Stimulated activated CD4-positive, alpha-beta T cell treated with anti-CD3 and anti-CD28 coated beads, Interleukin-4, amount 100 ng/mL, for 1 hour (primary cell): ENCODE data around the gene OSBPL9.
A peak's percentile ranks its signal among the peaks of the same experiment; 100 is the strongest.

Experiments used
- DNase-seq: peaks from one replicate; pipeline ENCODE4 v3.0.0-alpha.2; 2020

The OSBPL9 gene

DNA sequence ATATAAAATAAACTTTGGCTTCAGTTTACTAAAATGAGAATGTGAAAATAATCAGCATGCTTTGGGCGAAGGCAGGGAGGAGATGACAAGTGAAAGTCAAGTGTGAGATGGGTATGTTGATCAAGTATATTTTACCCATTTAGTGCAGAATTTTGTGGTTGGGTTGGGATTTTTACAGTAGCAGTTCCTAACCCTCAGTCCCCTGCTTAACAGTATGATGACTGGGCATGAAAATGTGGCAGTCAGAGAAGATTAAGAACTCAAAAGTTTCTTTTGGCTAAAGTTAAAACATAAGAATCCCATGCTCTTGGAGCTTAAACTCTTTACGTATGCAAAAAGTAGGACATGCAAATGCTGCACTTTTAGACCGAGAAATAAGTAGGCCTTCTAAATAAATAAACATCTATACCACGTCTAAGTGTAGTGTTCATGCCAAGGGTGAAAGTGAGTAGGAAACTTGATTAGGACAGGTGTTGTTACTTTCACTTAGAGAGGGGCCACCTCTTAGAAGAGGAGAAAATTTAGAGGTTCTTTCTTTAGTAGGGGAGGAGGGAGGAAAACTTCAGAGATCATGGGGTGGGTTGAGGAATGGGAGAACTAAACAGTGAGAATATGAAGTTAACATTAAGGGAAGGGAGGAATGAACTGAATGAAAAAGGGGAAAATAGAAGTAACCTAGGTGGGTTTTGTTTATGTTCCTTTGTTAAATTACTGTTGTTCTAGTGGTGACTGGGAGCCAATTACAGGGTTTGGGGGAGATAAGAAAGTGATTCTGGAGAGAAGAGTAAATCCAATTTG lies 127.8 kb downstream of the OSBPL9 start:
- no peak for DNase-seq

DNA sequence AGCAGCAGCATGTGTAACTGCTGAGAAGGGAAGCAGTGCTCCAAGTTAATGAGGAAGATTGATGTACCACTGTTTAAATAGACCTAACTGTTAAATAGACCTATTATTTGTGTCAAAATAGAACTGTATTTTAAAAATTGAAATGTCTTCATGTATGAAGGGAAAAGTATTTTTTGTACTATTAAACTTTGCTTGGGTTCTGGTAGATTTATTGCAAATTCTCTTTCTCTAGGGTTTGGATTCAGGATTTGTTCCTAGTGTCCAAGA lies 128.3 kb downstream of the OSBPL9 start:
- DNase-seq, result no peak

DNA sequence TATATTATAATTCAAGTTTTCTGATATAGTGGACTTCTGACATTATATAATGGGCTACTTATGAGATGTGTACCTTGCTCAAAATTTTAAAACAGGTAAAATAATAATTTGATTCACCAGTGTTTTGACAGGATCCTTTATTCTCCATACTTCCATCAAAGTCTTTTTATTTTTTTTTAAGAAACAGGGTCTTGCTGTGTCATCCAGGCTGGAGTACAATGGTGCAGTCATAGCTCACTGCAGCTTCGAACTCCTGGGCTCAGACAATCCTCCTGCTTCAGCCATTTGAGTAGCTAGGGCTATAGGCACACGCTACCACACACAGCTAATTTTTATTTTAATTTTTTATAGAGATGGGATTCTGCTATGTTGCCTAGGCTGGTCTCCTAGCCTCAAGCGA lies 132.3 kb downstream of the OSBPL9 start:
- DNase-seq, result no peak

DNA sequence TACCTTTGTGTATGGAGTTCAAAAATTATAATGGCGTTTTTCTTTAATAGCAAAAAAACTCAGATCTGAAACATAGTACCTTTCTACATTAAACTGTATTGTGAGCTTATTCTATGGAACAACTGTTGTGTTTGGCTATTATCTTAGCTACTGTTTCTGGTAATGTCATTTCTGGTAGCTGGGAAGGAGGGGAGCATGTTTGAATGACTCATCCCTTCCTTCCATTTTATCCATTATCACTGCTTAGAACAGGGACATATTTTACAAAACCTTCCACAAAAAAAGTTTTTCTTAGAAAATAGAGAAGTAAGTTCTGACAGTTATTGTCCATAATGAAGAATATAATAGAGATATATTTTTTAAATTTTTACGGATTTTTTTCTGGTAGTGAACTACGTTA lies 133.3 kb downstream of the OSBPL9 start:
- no peak for DNase-seq

DNA sequence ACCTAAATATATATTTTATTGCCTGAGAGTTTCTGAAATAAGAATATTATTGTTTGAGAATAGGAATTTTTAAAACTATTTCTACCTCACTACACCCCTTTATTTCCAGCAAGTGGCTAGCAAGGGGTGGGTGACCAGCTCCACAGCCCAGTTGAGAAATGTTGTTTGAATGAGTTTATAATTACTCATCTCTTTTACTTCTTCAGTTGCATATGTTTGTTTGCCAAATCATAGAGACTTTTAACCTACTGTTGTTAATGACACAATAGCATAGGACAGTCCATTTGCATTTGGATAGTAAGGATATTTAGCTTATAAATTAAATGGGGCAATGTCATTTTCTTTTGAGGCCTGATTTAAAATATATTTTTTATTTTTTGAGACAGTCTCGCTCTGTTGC lies 133.8 kb downstream of the OSBPL9 start:
- DNase-seq, result no peak

DNA sequence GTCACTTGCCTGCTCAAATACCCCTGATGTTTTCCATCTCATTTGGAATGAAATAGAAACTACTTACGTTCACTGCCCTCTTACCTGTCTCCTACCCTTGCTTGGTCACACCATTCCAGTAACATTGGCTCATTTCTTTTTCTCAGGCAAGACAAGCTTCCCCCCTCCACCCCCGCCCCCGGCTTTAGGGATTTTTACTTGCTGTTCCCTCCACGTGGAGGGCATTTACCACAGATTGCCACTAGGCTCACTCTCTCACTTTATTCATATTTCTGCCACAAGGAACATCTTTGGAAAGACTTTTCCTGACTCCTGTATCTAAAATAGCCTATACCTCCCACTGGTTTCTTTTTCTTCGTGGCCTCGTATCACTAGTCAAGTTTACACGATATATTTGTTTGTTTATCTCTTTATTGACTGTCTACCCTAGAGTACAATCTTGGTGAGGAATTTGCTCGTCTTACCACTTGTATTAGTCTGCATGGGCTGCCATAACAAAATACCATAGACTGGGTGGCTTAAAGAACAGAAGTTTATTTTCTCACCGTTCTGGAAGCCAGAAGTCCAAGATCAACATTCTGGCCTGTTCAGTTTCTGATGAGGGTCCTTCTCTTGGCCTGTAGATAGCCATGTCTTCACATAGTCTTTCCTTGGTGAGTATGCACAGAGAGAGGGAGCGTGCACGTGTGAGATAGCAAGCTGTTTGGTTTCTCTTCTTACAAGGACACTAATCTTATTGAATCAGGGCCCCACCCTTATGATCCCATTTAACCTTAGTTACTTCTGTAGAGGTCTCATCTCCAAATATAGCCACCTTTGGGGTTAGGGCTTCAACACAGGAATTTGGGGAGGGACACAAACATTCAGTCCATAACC lies 135.4 kb downstream of the OSBPL9 start:
- no peak for DNase-seq

DNA sequence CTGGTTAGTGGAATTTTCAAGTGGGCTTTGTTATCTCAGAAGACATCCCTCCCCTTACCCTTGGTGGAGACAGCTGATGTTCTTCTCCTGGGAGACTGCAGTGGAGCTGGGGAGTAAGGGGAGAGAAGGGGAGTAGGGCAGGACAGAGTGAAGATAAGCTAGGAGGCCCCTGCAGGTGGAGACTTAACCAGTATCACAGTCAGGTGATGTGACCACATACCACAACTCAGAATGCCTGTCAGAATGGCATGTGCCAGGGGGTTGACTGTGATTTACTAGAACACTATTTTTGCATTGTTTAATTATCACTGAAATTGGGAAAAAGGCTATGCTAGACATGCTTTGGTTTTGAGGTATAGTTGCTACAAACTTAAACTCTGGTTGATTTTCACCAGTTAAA lies 137.1 kb downstream of the OSBPL9 start:
- DNase-seq, result no peak

DNA sequence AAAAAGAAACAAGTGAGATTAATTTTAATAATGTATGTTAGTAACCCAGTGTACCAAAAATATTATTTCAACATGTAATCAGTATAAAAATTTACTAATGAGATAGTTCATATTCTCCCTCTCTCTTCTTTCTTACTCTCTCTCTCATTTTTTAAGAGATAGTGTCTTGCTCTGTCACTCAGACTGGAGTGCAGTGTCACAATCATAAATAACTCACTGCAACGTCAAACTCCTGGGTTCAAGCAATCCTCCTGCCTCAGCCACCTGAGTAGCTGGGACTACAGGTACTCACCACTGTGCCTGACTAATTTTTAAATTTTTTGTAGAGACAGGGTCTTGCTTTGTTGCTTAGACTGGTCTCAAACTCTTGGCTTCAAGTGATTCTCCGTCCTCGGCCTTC lies 137.8 kb downstream of the OSBPL9 start:
- DNase-seq, result no peak

DNA sequence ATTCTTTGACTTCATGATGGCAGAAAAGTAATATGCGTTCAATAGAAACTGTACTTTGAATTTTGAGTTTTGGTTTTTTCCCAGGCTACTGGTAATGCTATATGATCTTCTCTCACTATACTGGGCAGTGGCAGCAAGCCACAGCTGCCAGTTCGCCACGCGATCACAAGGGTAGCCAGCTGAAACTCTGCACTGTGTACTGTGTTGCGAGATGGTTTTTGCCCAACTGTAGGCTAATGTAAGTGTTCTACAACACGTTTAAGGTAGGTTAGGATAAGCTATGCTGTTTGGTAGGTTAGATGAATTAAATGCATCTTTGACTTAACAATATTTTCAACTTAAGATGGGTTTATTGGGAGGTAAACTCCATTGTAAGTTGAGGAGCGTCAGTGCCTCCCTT lies 138.5 kb downstream of the OSBPL9 start:
- no peak for DNase-seq

DNA sequence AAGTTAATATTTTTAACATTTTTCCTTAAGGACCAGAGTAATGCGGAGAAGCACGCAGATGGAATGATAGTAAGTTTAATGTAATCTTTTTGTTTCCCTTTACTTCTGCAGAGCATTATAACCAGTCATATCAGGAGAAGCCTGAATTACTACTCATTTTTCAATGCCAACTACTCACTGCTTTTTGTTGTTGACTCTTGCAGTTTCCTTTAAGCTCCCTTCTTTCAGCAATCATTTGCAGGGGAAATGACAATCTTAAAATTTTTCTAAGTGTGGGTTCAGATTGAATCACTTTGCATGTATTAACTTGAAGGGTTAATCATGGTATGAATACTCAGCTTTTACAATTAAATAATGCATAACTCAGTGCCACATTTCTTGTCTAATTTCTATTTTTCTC lies 139.4 kb downstream of the OSBPL9 start:
- no peak for DNase-seq

DNA sequence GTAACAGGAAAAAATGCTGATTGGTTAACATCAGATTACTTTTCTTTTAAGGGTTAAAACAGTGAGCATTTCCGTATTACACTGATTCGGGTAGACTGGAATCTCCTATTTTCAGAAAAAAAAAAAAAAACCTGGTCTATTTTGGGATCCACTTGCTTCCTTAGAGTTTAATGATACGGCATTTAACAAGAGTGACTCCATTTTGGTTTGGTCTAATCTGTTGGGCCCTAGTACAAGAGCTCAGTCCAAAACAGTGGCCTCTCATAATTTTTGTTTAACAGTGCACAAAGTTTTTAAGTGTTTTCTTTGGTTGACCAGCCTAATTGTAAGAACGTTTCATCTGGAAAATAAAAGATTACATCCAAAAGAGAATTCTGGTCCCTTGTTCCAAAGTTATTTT lies 141.4 kb downstream of the OSBPL9 start:
- no peak for DNase-seq

DNA sequence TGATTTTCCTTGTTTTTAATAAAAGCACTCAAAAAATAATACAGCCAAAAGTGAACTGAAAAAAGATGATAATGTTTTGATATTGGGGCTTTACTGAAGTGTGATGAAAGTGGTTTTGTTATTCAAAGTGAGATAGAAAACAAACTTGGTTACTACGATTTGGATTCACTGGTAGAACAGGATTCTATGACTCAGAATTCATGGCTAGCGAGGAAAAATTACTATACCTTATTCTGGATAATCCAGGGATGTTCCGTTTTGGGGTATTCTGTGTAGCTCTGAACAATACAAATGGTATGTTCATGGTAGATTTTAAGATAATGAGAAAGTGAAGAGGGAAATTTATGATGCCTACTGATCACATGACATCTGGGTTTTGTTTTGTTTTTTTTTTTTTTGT lies 144.0 kb downstream of the OSBPL9 start:
- DNase-seq, result no peak

DNA sequence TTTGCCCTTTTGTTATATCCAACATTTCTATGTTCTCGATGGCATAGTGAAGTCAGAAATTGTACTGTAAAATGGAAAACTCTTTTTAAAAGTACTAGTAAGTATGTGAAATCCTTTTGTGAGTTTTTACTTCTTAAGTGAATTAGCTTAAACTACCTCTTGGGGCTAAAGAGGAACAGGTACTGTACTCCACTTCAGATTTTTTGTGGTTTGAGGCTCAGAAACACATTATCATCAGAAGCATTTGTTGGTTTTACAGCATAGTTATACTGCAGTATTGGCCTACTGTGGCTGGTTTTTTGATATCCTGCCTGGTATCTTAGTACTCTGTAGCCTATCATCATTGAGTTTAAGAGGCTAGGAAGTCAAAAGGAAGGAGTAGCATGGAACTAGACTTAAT lies 144.5 kb downstream of the OSBPL9 start:
- DNase-seq, result no peak

DNA sequence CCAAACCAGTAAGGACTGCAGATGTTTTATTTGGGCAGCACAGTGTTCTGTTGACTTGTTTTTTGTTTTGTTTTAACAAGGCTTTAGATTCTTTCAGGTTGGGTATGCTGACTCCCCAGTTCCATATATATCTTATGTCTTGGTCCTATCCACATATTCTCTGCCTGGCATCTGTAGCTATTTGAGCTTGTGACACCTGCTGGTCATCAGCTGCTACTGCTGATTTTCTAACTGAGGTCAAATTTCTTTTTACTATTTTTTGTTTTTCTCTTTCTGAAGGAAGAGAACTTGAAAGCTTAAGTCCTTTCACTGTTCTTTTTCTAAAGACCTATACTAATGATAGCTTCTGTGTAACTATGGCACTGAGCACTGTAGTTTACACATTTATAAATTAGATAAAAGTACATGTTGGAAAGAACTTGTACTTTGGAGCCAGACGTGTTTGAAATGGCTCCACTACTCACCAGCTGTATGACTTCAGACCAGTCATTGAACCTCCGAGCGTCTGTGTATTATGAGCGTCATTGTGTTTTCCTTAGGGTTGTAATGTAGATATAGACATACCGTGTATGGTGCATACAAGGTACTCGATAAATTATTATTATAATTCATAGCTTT lies 152.2 kb downstream of the OSBPL9 start:
- peak; percentile 5 for DNase-seq

DNA sequence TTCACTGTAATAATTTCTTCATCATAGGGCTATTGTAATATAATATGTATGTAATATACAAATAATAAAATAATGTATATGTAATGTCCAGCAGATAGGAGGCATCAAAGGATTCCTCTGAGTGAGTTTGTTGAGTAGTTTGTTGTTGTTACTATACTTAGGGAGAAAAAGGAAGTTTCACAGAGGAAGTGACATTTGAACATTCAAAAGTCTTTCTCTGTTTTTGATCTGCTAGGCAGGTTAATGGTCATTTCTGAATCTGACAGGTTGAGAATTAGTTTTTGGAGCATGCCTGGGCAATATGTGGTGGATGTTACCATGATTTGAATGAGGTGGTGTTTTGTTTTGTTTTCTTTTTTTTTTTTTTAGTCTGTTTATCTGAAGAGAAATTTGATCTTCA lies 159.5 kb downstream of the OSBPL9 start:
- DNase-seq, result no peak

DNA sequence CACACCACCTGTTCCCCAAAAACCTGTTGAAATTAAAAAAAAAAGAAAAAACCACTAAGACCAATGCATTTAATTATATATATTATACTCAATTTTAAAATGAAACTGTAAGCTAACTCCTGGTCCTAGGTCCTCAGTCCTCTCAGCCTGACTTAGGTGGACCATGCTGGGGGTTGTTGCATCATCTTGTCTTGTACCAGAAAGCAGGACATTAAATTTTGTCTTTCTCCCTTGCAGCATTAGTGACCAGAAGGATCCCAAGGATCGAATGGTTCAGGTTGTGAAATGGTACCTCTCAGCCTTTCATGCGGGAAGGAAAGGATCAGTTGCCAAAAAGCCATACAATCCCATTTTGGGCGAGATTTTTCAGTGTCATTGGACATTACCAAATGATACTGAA lies 164.0 kb downstream of the OSBPL9 start:
- DNase-seq, result no peak

DNA sequence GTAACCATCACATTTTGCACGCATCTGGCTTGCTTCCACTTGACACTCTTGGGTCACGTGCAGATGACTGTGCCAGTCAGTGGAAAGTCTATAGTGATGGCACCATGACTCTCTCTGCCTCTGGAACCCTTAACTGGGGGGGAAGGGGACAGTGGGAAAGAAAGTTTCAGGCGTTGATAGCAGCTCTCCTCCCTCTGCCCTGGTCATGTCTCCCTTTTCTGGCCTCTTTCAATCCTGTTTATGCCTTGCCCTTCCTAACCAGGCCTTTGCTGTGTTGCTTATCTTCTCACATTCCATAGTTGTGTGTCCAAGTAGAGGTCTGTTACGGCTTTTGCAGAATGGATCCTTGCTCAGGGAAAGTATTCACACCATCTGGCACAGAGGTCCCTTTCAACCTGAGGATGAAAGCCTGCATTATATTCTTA lies 168.1 kb downstream of the OSBPL9 start:
- no peak for DNase-seq

DNA sequence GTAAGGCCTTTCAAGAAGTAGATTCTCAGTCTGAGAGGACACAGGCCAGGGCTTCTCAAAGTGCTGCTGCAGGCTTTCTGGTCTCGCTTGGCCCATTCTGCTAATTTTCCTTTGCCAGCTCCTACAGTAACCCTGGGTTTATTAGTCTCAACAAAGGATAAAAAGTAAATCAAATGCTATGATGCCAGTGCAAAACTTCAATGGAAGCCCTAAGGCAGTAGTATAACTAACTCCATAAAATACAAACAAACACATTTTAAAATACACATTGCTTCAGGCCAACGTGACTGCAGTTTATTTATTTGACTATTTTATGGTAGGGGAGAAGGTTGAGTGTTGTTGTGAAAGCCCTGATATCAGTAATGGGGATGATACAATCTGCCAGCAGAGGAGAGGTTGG lies 172.0 kb downstream of the OSBPL9 start:
- DNase-seq, result no peak

DNA sequence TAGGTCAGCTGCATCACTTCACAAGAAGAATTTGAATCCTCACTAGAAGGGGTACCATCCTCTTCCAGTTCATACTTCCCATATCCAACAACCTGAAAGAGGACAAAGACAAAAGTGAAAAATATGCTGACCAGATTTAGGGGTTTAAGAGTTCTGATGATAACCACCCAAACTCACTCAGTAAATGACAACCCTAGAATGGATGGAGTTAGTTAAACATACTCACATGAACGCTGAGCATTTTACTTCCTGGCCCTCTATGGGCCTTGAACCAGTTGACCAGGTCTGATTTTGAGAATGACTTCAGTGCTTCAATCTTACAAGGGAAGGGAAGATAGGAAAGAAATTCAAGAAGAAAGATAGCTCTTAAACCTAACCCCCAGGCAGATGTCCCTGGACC lies 172.4 kb downstream of the OSBPL9 start:
- DNase-seq, result no peak

DNA sequence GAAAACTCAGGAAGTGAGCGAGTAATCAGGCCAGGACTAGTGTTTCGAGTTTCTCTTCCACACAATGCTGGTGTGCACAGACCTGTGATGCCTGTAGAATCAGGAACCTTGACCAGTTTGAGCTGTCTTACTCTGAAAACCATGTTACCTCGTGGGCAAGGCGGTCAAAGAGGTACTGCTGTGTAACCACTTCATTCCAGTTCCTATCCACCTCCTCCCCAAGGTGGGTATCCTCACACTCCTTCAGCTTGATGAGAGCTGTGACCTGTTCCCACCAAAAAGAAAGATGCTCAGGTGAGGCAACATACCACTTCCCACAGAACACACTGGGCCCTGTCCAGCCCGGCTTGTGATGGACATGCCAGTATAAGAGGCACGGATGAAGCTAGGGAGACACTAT lies 173.5 kb downstream of the OSBPL9 start:
- DNase-seq, result no peak

DNA sequence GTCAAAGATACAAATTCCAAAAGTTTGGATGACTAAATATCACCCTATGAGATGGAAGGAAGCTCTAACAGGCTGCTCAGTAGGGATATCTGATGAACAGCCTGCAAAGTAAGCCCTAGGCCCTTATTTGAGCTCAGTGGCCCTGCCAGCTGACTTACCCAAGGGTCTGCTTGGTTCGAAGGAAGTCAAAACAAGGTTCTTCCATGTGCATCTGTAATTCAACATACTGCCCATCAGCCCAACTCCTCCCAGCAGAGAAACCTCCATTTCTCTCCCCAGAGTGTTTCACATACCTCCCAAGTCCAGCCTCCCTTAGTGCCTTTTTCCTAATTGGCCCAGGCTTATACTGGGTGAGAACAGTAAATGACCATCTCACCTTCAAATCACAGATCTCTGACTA lies 175.0 kb downstream of the OSBPL9 start:
- DNase-seq, result no peak

DNA sequence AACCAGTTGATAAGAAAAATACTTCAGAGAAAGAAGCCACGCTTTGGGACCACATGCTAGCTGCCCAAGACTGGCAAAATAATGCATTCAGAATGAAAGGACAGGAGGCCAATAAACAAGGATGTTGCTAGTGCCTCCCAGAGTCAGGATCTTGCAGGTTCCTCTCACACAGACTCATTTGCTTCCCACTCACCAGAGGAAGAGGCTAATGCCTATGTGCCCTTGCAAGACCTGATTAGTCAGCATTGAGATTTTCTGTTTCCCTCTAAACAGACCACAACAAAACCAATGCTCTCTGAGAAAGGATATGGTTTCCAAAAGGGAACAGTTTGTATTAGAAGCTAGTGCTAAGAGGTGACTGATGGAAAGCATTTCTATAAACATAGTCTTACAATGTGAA lies 176.0 kb downstream of the OSBPL9 start:
- DNase-seq, result no peak

DNA sequence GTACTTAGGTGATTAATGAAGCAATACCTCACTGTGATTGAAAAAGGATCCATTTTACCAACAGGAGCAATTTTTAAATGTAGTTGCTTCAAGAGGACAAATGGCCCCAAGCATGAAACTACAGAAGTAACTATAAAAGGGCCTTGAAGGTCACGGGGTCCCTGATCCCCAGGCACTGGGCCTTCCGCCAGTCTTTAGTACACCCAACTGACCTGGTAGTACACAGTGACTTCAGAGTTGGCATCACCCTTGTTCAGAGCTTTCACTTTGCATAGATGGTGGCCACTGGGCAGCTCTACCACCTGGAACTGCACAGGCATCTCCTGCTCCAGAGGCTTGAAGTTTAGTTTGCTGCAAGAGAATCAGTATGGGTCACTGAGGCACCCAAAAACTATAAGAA lies 177.4 kb downstream of the OSBPL9 start:
- no peak for DNase-seq

DNA sequence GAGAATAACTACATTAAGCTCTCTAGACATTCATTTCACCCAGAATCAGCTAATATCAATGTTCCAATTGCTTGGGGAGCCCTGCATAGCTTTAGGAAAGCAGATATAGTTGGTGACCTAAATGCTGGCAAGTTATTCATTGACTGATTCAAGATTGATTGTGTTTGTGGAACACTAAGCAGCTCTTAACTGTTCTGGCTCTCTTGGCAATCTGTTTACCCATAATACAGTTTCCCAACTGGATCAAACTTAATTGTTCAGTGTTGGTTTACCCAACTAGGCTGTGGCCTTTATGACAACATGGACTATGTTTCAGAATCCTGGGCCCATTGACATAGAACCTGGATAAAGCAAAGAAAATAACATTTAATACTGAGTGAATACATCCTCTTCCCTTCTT lies 178.0 kb downstream of the OSBPL9 start:
- no peak for DNase-seq
